ENCODE data around the gene CGNL1. TPM values are rescaled to one million over a fixed set of nuclear protein-coding genes. Genes with fewer than 3 reads are reported as not detected.

Gene CGNL1
- total RNA-seq, 3 donors from 2014 or later = 0.05 to 0.08 (median 0.05) TPM

DNA sequence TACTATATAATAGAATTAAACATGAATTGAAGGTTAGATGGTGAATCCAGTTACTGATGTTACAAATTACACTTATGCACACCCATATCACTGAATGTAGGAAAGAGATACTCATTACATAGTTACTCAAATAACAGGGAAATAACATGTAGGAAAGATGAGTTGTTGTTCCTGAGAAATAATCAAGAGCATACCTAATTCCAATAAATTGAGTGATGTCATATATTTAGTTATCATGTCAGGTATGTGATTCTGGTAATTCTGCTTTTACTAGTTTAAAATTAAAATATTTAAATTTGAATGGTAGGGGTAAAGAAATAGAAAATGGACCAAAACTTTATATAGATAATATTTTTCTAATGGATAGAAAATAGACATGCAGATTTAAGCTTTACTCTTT is 112.8 kb downstream of the CGNL1 start:
- H3K27me3 Mint-ChIP-seq (ENCODE audit: low read depth) = peaks cover 17% of the 10 kb centered on the region
- DNase-seq = no peak
- H3K36me3 Mint-ChIP-seq (ENCODE audit: insufficient read depth) = no peaks in the 10 kb centered on the region
- no peaks in the 10 kb centered on the region for H3K9me3 Mint-ChIP-seq
- no peak for ATAC-seq
- H3K4me1 Mint-ChIP-seq (ENCODE audit: low read depth) = no peaks in the 10 kb centered on the region
- H3K4me3 Mint-ChIP-seq = no peak overlapping the region

DNA sequence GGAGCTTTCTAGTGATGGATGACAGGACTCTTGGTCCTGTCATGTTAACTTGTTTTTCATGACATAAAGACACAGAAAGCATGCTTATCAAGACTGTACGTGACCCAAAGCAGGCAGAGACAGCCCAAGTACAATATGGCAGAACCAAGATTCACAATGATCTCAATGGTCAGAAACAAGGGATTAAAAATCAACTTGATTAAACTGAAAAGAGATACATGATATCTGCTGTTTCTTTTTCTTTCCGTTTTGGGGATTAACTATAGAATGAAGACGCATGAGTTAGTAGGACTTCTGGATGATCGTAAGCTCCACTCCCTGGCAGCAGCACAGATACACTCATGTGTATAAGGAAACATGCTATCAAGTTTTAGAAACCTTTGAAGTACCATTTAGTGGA is 117.0 kb downstream of the CGNL1 start:
- H3K4me1 Mint-ChIP-seq (ENCODE audit: low read depth) = no peaks in the 10 kb centered on the region
- H3K27me3 Mint-ChIP-seq (ENCODE audit: low read depth) = peaks cover 13% of the 10 kb centered on the region
- DNase-seq (no peak), ATAC-seq (no peak)
- H3K9me3 Mint-ChIP-seq = no peaks in the 10 kb centered on the region
- no peak overlapping the region for H3K4me3 Mint-ChIP-seq
- H3K36me3 Mint-ChIP-seq (ENCODE audit: insufficient read depth) = no peaks in the 10 kb centered on the region

GRCh38 chr15:57494581-57494980 is 118.3 kb downstream of the CGNL1 start:
- Mint-ChIP-seq H3K4me3 (no peak overlapping the region), H3K36me3 (ENCODE audit: insufficient read depth) (no peaks in the 10 kb centered on the region), H3K9me3 (no peaks in the 10 kb centered on the region), H3K27me3 (ENCODE audit: low read depth) (peaks cover 11% of the 10 kb centered on the region), H3K4me1 (ENCODE audit: low read depth) (no peaks in the 10 kb centered on the region)
- no peak for ATAC-seq
- no peak for DNase-seq

DNA sequence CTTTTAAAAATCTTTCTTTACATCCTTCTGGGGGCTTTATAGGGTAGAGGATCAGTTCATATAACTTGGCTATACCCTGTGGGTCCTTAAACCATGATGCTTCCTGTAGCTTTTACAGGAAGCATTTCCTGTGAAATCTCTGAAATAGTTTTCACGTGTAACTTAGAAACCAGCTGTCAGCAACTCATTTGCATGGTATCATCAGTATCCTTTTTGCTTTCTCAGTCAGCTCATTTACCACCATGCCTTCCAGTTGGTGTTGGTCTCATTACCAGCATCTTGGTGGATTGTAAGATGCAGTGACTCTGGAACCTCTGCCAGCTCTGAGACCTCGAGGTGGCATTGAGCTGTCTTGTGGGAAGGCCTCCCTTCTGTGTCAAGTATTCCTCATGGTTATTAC is 118.7 kb downstream of the CGNL1 start:
- H3K36me3 Mint-ChIP-seq (ENCODE audit: insufficient read depth) = no peaks in the 10 kb centered on the region
- H3K4me3 Mint-ChIP-seq = no peak overlapping the region
- DNase-seq (no peak), ATAC-seq (no peak)
- H3K4me1 Mint-ChIP-seq (ENCODE audit: low read depth) = no peaks in the 10 kb centered on the region
- no peaks in the 10 kb centered on the region for H3K9me3 Mint-ChIP-seq
- H3K27me3 Mint-ChIP-seq (ENCODE audit: low read depth) = peaks cover 9% of the 10 kb centered on the region

GRCh38 chr15:57495554-57496165 is 119.4 kb downstream of the CGNL1 start:
- ATAC-seq (no peak), DNase-seq (no peak)
- Mint-ChIP-seq H3K9me3 (no peaks in the 10 kb centered on the region), H3K4me1 (ENCODE audit: low read depth) (no peaks in the 10 kb centered on the region), H3K27me3 (ENCODE audit: low read depth) (peaks cover 9% of the 10 kb centered on the region), H3K36me3 (ENCODE audit: insufficient read depth) (no peaks in the 10 kb centered on the region), H3K4me3 (no peak overlapping the region)

DNA sequence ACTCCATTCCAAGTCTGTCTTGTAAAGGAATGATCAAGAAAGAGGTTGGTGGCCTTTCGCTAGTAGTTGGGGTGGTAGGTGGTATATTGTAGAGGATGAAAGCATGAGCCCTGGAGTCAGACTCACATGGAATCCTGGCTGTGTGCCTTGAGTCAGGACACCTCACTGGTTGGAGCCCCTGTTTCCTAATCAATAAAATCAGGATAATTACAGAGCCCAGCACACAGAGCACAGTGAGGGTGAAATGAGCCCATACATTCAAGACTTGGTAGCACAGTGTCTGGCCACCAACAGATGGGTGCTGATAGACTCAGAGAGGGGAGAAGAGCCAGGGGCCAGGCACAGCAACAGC is 120.3 kb downstream of the CGNL1 start:
- H3K4me3 Mint-ChIP-seq = no peak overlapping the region
- ATAC-seq (no peak), DNase-seq (no peak)
- no peaks in the 10 kb centered on the region for H3K9me3 Mint-ChIP-seq
- H3K4me1 Mint-ChIP-seq (ENCODE audit: low read depth) = no peaks in the 10 kb centered on the region
- H3K36me3 Mint-ChIP-seq (ENCODE audit: insufficient read depth) = no peaks in the 10 kb centered on the region
- H3K27me3 Mint-ChIP-seq (ENCODE audit: low read depth) = peaks cover 9% of the 10 kb centered on the region

DNA sequence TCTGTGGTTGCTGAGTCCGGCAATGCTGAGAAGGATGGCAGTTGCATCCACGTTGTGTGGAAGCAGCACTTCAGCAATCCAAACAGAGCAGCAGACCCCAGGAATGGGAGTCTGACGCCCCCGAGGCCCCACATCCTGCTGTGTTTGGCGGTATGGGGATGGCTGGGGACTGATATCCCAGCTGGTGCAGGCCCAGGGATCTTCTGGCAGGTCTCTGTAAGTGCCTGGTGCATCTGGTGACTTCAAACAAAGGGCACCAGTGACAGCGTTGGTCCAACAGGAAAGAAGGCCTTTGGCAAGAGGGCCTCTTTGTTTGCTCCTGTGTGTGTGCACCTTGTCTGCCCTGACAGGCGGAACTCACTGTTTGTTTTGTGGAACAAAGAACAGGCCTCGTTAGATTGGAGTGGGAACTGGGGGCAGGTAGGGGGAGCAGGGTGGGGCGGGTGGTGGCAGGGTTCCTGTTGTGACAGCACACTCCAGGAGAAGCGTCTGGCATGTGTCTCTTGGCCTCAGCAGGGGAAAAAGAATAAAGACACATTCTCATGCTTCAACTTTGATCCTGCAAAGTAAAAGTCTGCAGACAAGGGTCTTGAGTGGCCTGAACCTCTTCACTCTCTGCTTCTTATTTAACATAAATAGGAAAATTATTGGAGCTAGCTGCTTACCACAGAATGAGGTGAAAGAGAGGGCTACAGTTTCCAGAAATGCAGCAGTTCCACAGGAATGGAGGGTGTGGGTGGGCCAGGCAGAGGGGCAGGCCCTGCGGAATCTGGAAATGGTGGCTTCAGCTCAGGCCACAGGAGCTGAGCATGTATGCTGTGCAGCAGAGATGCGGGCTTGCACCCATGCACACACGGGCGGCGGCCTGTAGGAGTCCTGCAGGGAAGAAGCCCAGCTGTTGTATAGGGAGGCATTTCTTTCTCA is 120.9 kb downstream of the CGNL1 start:
- Mint-ChIP-seq H3K4me3 (no peak overlapping the region), H3K36me3 (ENCODE audit: insufficient read depth) (no peaks in the 10 kb centered on the region), H3K4me1 (ENCODE audit: low read depth) (no peaks in the 10 kb centered on the region), H3K9me3 (no peaks in the 10 kb centered on the region), H3K27me3 (ENCODE audit: low read depth) (peaks cover 9% of the 10 kb centered on the region)
- DNase-seq (no peak), ATAC-seq (no peak)

- Mint-ChIP-seq H3K4me3 (no peak overlapping the region), H3K9me3 (no peaks in the 10 kb centered on the region), H3K4me1 (ENCODE audit: low read depth) (no peaks in the 10 kb centered on the region), H3K36me3 (ENCODE audit: insufficient read depth) (no peaks in the 10 kb centered on the region), H3K27me3 (ENCODE audit: low read depth) (peaks cover 3% of the 10 kb centered on the region)
- DNase-seq (no peak), ATAC-seq (no peak)
Observed at GRCh38 chr15:57500256-57500655, 124.0 kb downstream of the CGNL1 start.

DNA sequence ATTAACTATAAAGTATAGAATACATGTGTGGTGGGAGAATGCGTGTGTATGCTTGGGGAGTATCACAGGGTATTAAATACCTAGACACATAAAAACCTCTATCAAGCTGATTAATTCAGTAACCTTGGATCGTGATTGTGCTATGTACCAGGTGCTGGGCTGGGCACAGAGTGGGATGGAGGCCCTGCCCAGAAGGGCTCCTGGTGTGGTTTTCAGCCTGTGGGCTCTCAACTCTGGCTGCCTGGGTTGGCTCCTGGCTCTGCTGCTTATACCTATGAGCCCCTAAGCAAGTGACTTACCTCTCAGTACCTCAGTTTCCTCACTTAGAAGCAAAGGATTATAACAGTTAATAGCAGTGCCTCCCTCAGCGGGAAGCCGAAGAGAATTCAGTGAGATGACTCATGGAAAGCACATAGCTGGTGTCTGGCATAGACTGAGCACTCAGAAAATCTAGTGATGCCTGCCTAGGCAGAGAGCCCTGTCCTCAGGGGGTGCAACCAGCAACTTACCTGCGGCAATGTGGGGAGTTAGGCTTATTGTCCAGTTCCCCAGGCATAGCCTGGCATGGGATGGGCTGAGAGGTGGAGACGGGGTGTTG is 124.8 kb downstream of the CGNL1 start:
- Mint-ChIP-seq H3K36me3 (ENCODE audit: insufficient read depth) (no peaks in the 10 kb centered on the region), H3K4me1 (ENCODE audit: low read depth) (no peaks in the 10 kb centered on the region), H3K4me3 (no peak overlapping the region), H3K9me3 (no peaks in the 10 kb centered on the region), H3K27me3 (ENCODE audit: low read depth) (no peaks in the 10 kb centered on the region)
- ATAC-seq = no peak
- no peak for DNase-seq

- no peaks in the 10 kb centered on the region for H3K9me3 Mint-ChIP-seq
- no peak overlapping the region for H3K4me3 Mint-ChIP-seq
- ATAC-seq (no peak), DNase-seq (no peak)
- no peaks in the 10 kb centered on the region for H3K4me1 Mint-ChIP-seq (ENCODE audit: low read depth)
- H3K27me3 Mint-ChIP-seq (ENCODE audit: low read depth) = no peaks in the 10 kb centered on the region
- H3K36me3 Mint-ChIP-seq (ENCODE audit: insufficient read depth) = no peaks in the 10 kb centered on the region
Observed at GRCh38 chr15:57502116-57502515, 125.8 kb downstream of the CGNL1 start.

DNA sequence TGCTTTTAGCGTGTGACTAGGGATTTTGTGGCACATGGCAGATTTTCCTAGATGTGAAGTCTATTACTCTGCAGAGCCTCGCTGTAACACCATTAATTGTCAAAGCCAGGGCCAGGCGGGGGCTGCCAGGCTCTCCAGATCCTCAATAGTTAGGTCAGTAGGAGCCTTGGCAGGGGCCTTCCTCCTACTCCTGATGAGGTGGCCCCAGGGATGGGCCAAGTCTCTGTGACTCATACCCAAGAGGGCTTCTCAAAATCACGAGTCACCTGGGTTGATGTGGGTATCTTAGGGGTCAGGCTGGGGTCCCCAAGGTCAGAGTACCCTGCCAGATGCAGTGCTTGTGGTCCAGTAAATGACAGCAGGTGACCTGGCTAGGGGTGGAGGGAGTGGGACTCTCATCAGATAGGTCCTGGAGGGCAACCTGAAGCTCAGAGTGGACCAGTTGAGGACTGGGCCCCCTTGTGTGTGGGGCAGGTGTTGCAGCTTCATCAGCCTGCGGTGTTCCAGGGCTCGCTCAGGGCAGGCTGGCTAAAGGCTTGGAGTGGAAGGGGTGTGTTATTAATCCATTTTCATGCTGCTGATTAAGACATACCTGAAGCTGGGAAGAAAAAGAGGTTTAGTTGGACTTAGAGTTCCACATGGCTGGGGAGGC is 126.9 kb downstream of the CGNL1 start:
- H3K4me3 Mint-ChIP-seq = no peak overlapping the region
- no peaks in the 10 kb centered on the region for H3K27me3 Mint-ChIP-seq (ENCODE audit: low read depth)
- H3K4me1 Mint-ChIP-seq (ENCODE audit: low read depth) = no peaks in the 10 kb centered on the region
- ATAC-seq (no peak), DNase-seq (no peak)
- no peaks in the 10 kb centered on the region for H3K36me3 Mint-ChIP-seq (ENCODE audit: insufficient read depth)
- no peaks in the 10 kb centered on the region for H3K9me3 Mint-ChIP-seq

- Mint-ChIP-seq H3K4me1 (ENCODE audit: low read depth) (no peaks in the 10 kb centered on the region), H3K4me3 (no peak overlapping the region), H3K9me3 (no peaks in the 10 kb centered on the region), H3K36me3 (ENCODE audit: insufficient read depth) (no peaks in the 10 kb centered on the region), H3K27me3 (ENCODE audit: low read depth) (peaks cover 2% of the 10 kb centered on the region)
- DNase-seq = no peak
- no peak for ATAC-seq
Observed at GRCh38 chr15:57503911-57504598, 127.8 kb downstream of the CGNL1 start.

- no peaks in the 10 kb centered on the region for H3K36me3 Mint-ChIP-seq (ENCODE audit: insufficient read depth)
- no peaks in the 10 kb centered on the region for H3K9me3 Mint-ChIP-seq
- ATAC-seq (no peak), DNase-seq (no peak)
- H3K4me1 Mint-ChIP-seq (ENCODE audit: low read depth) = no peaks in the 10 kb centered on the region
- H3K27me3 Mint-ChIP-seq (ENCODE audit: low read depth) = peaks cover 2% of the 10 kb centered on the region
- H3K4me3 Mint-ChIP-seq = no peak overlapping the region
Observed at GRCh38 chr15:57504599-57504940, 128.3 kb downstream of the CGNL1 start.

- Mint-ChIP-seq H3K4me1 (ENCODE audit: low read depth) (no peaks in the 10 kb centered on the region), H3K9me3 (no peaks in the 10 kb centered on the region), H3K27me3 (ENCODE audit: low read depth) (peaks cover 2% of the 10 kb centered on the region), H3K36me3 (ENCODE audit: insufficient read depth) (no peaks in the 10 kb centered on the region), H3K4me3 (no peak overlapping the region)
- DNase-seq = no peak
- ATAC-seq = no peak
Observed at GRCh38 chr15:57505056-57505715, 128.9 kb downstream of the CGNL1 start.
